GM18951 (cell line): ENCODE measurements around the gene FIG4.
"Not testable (repeated sequence)": the region's sequence is repeated elsewhere in the genome, so short reads cannot be mapped to it uniquely, and the experiment has no call there.

Experiments
- POLR2A ChIP-seq: IDR thresholded peaks from 4 replicates; pipeline ENCODE4 v1.6.1; 2011; ENCODE audit warnings: mild to moderate bottlenecking; ENCODE audit not compliant: insufficient read length, insufficient read depth; ENCODE audit errors: extremely low read depth
- in situ Hi-C: fragments of 300-500 bp; cut with MboI; formaldehyde crosslinking; loops from one replicate; pipeline ENCODE4 v1.12.0; 2022; ENCODE audit warnings: low sequenced_read_pairs, mixed read lengths, inconsistent platforms; ENCODE audit not compliant: unreplicated experiment

FIG4 gene

DNA sequence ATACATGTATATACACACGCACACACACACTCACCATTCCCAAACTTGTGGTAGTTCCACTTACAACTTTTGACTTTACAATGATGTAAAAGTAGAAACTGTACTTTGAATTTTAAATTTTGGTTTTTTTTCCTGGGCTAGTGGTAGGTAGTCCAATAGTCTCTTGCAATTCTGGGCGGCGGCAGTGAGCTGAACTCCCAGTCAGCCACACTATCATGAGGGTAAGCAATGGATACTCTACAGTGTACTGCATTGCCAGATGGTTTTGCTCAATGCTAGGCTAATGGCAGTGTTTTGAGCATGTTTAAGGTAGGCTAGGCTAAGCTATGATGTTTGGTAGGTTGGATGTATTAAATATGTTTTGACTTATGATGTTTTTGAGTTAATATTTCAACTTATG lies 150.8 kb downstream of the FIG4 start:
- in situ Hi-C loops: no loop called here
- TF ChIP-seq POLR2A: no peak

DNA sequence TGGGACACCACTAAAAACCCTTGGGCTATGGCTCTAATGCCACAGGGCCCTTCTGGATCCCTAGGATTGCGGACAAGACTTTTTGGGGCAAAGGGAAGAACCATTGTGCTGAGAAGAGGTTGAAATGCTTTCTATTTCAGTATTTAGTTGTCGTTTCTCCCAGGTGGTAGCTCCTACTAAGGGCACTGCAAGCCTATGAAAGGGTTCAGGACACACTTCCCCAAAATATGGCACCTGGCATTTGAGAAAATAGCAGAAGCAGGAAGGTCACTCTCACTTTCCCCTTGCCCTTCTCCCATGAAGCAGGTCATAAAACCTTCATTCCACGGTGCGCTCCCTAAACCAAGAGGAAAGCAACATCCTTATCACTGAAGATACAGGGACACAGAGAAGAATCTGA lies 161.6 kb downstream of the FIG4 start:
- in situ Hi-C loops: no loop called here

DNA sequence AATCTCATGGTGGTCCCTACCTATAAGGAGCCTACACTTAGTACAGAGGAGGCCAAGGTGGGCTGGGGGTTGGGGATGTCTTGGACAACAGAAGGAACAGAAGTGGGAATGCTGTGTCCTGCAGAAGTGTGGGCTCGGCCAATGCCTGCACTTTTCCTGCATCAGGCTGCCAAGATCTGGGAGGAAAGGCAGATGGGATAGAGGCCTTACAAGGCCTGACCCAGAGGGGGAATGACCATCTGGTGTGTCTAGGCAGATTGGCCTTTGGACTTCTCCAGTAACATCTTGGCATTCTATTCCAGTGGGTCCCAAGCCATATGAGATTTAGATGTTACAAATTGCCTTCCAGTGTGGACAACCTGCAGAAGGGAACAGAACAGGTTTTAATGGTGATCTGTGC lies 162.3 kb downstream of the FIG4 start:
- TF ChIP-seq POLR2A: no peak
- in situ Hi-C loops: no loop called here

More for the DNA sequence above, 161.6 kb downstream of the FIG4 start:
- TF ChIP-seq POLR2A: no peak

DNA sequence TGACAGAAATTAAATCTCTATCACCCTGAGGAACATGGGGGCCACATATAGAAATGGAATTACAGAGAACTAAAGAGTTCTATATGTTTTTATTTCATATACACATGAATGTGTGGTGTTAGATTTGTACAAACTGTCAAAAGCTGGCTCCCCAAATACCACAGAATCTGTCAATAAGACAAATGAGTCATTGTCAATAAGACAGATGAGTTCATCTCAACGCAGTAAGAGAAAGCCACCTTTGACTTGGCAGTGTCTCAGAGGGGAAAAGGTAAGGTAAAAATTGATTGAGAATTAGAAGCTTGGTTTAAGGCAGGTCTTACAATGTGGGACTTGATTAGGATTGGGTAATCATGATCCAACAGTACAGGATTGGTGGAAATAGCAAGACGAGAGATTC lies 162.9 kb downstream of the FIG4 start:
- no peak for TF ChIP-seq POLR2A
- in situ Hi-C loops: no loop called here

DNA sequence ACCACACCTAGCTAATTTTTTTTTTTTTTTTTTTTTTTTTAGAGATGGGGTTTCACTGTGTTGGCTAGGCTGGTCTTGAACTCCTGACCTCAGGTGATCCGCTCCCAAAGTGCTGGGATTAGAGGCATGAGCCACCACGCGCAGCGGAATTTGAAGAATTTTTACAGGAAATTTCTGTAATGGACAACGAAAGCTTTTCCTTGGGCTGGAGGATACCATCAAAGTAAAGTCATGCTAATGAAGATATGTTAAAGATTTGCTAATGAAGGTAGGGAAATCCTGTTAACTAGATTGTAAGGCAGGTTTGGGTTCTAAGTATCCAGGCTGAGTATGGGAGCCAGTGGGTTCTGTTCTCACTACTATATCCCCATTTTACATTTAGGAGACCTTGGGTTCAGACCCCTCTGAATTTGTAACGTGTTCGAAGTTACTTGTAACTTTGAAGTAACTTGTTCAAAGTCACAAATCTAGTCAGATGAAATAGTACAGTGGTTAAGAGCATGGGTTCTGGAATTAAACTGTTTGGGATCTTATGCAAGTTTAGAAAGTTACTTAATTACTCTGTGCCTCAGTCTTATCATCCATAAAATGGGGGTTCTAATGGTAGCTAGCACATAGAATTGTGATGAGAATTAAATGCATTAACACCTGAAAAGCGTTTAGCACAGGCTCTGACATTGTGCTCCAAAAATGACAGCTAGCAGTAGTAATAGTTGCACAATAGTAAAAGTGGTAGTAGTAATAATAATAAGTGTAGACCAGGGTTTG lies 163.6 kb downstream of the FIG4 start:
- TF ChIP-seq POLR2A: no peak

DNA sequence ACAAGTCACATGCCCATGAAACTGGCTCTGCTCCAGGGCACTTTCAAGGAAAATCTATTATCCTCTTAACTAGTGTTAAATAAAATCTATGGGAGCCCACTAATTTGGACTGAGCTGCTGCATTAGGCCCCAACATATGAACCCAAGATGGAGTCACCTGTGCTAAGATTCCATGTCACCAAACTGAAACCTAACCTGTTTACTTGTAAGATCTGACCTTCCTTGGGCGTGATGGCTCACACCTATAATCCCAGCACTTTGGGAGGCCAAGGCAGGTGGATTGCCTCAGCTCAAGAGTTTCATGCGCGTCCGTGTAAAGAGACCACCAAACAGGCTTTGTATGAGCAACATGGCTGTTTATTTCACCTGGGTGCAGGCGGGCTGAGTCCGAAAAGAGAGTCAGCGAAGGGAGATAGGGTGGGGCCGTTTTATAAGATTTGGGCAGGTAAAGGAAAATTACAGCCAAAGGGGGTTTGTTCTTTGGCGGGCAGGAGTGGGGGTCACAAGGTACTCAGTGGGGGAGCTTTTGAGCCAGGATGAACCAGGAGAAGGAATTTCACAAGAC lies 164.5 kb downstream of the FIG4 start:
- in situ Hi-C loops: not testable (repeated sequence)

More for the DNA sequence above, 163.6 kb downstream of the FIG4 start:
- in situ Hi-C loops: no loop called here

DNA sequence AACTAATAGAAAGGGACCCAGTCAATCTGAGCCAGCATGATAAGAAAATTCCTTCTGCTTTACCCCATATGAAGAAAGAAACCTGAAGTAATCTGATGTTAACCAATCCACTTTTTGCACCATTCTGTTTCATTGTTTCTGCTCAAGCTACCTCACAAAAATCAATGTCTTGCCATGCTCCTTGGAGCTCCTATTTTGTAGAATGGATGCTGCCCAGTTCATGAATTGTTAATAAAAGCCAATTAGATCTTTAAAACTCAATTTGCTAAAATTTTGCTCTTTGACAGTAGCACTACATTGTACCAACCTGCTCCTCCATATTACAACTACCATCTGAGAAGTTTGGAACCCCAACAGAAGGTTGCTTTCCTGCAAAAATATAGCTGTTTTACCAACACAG lies 170.8 kb downstream of the FIG4 start:
- no peak for TF ChIP-seq POLR2A
- in situ Hi-C loops: no loop called here

DNA sequence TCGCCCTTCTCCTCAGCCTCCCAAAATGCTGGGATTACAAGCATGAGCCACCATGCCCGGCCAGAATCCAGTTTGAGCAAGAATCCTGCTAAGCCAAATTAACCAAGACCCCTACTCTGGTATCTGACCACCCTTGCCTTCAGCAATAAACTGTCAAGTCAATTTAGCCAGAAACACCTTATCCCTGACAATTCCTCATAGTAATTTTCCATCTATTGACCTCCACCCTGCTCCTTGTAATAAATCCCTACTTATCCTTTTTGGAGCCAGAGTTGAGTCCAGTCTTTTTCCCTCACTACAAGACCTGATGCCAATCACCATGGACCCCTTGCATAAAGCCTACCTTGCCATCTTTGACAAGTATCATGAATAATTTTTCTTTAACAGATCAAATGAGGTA lies 173.0 kb downstream of the FIG4 start:
- in situ Hi-C loops: no loop called here
- no peak for TF ChIP-seq POLR2A

DNA sequence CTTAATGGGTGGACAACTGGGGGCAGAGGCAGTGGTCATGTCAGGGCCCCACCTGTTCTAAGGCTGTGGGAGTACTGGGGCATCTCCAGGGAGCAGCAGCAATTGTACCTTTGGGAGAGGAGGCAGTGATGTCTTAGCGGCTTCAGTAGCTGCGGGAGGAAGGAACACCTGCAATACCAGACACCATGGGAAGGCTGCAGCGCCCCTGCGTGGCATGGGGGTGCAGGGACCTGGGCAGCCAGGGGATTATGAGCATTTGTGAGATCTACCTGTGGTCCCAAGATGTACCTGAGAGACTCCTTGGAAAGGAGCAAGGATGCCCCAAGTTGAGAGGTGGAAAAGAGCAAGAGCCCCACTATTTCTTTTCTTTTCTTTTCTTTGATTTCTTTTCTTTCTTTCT lies 174.9 kb downstream of the FIG4 start:
- no peak for TF ChIP-seq POLR2A
- in situ Hi-C loops: no loop called here

DNA sequence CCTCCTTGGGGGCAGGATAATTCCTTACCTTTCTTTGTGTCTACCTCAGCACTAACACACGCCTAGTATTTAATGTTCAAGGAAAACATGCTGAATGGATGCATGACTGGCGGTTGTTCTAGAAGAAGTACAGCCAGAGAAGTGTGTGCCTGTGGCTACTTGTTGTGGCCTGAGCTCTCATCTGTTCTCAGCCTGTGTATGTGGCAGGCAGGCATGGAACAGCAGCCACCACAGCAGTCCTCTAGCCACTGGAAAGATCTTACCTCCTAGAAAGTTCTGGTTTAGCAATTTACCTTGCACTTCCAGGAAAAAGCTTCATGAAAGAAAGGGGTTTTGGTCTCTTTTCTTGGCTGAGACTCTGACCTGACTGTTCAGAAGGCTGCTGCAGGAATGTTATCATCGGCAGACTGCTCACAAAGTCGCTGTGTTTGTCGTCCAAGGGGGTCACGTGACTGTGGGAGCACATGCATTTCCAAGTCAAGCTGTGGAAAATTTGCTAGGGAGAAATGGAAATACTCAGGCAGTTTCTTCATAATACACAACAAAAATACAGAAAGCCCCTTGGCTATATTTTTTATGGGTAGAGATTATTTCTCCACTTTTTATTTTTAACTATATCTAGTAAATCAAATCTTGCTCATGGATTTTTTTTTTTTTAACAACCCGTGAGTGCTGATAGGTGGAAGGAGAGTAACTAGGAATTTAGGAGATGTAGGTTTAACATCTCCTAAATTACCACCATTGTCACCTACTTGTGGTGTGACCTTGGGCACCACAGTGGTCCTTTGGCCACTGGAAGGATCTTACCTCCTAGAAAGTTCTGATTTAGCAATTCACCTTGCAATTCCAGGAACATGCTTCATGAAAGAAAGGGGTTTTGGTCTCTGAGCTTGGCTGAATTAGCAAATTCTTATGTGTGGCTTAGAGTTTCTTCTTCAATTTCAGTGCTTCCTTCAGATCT lies 176.2 kb downstream of the FIG4 start:
- in situ Hi-C loops: no loop called here
- no peak for TF ChIP-seq POLR2A

DNA sequence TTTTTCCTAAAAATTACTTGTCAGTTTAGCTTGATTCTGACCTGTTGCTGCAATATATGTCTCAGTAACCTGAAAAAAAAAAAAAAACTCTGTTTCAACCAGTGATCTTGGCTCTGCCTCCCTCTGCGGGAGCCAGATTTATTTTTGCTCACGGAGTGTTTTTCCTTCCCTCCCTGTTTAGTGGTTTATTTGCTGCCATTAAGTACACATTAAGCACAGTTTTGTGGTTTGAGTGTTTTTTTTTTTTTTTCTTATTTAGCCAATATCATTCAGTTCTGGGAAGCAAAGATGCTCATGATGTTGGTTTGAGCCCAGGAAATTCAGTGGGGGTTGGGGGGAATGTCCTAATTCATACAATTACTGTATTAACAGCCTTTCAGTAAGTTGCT lies 176.9 kb downstream of the FIG4 start:
- no peak for TF ChIP-seq POLR2A
- in situ Hi-C loops: no loop called here

DNA sequence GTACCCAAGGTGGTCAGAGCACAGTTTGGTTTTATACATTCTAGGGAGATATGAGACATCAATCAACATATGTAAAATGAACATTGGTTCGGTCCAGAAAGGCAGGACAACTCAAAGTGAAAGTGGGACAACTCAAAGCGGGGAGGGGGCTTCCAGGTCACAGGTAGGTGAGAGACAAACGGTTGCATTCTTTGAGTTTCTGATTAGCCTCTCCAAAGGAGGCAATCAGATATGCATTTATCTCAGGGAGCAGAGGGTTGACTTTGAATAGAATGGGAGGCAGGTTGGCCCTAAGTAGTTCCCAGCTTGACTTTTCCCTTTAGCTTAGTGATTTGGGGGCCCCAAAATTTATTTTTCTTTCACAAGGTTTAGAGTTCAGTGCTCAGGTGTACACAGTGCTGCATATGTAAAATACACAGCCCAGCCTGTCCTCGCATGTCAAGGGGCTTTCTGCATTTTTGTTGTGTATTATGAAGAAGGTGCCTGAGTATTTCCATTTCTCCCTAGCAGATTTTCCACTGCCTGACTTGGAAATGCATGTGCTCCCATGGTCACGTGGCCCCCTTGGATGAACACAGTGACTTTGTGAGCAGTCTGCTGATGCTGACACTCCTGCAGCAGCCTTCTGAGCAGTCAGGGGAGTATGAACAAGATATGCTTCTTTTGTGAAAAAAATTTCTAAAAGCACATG lies 178.4 kb downstream of the FIG4 start:
- in situ Hi-C loops: not testable (repeated sequence)

DNA sequence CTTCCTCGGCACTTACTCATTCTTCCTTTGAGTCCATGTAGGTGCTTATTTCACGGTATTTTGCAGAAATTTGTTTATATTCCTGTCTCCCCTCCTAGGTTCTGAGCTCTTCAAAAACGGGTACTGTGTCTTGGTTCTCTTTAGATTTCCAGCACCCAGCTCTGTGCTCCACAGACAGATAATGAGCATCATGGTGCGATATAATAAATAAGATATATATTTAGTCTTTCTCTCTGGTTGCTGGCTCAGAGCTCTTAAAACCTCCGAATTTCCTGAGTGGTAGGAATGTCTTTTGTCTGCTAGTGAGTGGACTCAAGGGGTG lies 179.0 kb downstream of the FIG4 start:
- no peak for TF ChIP-seq POLR2A

More for the DNA sequence above, 179.0 kb downstream of the FIG4 start:
- in situ Hi-C loops: no loop called here
